SK-N-SH (cell line): ENCODE data around the gene MCCC1. TPM values are rescaled to one million over a fixed set of nuclear protein-coding genes. Genes with fewer than 3 reads are reported as not detected.

Experiments
- CTCF ChIA-PET: fragments of 300-600, 350-600 bp; formaldehyde crosslinking; extraction: SDS; loops from one replicate; lab custom pipeline; 2021; lab: Yijun Ruan, JAX
- POLR2A ChIA-PET: fragments of 350-600 bp; sonication (Branson Sonifier 250); formaldehyde crosslinking; extraction: SDS; loops from one replicate; lab custom pipeline; 2020; ENCODE audit warnings: antibody characterized with exemption, inconsistent platforms; lab: Yijun Ruan, JAX
- DNase-seq: peaks from one replicate; pipeline ENCODE4 v3.0.0; 2012
- H2AFZ ChIP-seq: fragments of 200-600 bp; sonication (generic); 2 replicates; pipeline ENCODE4 v1.8.1; 2016; ENCODE audit warnings: antibody characterized with exemption, mild to moderate bottlenecking, low read depth
- H3F3A ChIP-seq: fragments of 200-600 bp; sonication (generic); replicated peaks from 2 replicates; pipeline ENCODE3; 2016; ENCODE audit warnings: antibody characterized with exemption, mild to moderate bottlenecking; ENCODE audit not compliant: insufficient read depth
- H3K27ac ChIP-seq, 2 experiments: fragments of 200-500 bp in 1 of 2; fragments of 200-600 bp in 1 of 2; sonication (Bioruptor generic) in 1 of 2; sonication (generic), shearing (Covaris generic) in 1 of 2; 2 replicates each; pipeline versions ENCODE4 v1.5.1 to v1.6.1; 2014 to 2016; ENCODE audit warnings: low read depth in 2 of 2, inconsistent platforms in 1 of 2, low read length in 1 of 2, mild to moderate bottlenecking in 1 of 2, mixed read lengths in 1 of 2
- H3K27me3 ChIP-seq: fragments of 200-600 bp; sonication (generic), shearing (Covaris generic); 2 replicates; pipeline ENCODE4 v1.6.1; 2016; ENCODE audit warnings: mixed run types; ENCODE audit not compliant: insufficient read depth
- H3K36me3 ChIP-seq, 2 experiments: fragments of 200-500 bp in 1 of 2; fragments of 200-600 bp in 1 of 2; sonication (Bioruptor generic) in 1 of 2; sonication (generic) in 1 of 2; replicated peaks in 1 of 2; 2 replicates each; pipeline versions ENCODE3 to v1.5.1; 2014 to 2016; ENCODE audit warnings: low read length in 1 of 2, mild to moderate bottlenecking in 1 of 2; ENCODE audit not compliant: insufficient read depth in 2 of 2, control insufficient read depth in 1 of 2
- H3K4me1 ChIP-seq, 2 experiments: fragments of 200-500 bp in 1 of 2; fragments of 200-600 bp in 1 of 2; sonication (Bioruptor generic) in 1 of 2; sonication (generic), shearing (Covaris generic) in 1 of 2; 2 replicates each; pipeline versions ENCODE4 v1.5.1 to v1.6.1; 2014 to 2016; ENCODE audit warnings: low read depth in 1 of 2, low read length in 1 of 2, mixed run types in 1 of 2; ENCODE audit not compliant: insufficient read depth in 2 of 2, control insufficient read depth in 1 of 2
- H3K4me2 ChIP-seq: fragments of 200-600 bp; sonication (generic), shearing (Covaris generic); 2 replicates; pipeline ENCODE4 v1.6.1; 2017; ENCODE audit warnings: mixed run types
- H3K4me3 ChIP-seq, 2 experiments: fragments of 200-500 bp in 1 of 2; fragments of 200-600 bp in 1 of 2; sonication (Bioruptor generic) in 1 of 2; sonication (generic), shearing (Covaris generic) in 1 of 2; 2 replicates each; pipeline versions ENCODE4 v1.5.1 to v1.8.1; 2014 to 2016; ENCODE audit warnings: low read depth in 2 of 2, inconsistent platforms in 1 of 2, low read length in 1 of 2, mild to moderate bottlenecking in 1 of 2, mixed read lengths in 1 of 2, moderate library complexity in 1 of 2
- H3K79me2 ChIP-seq: fragments of 200-600 bp; sonication (generic); 2 replicates; pipeline ENCODE4 v1.8.1; 2017; ENCODE audit warnings: mild to moderate bottlenecking; ENCODE audit not compliant: insufficient read depth
- H3K9ac ChIP-seq: fragments of 200-600 bp; sonication (generic); 2 replicates; pipeline ENCODE4 v1.6.1; 2017; ENCODE audit warnings: mixed run types
- H3K9me2 ChIP-seq: fragments of 200-600 bp; sonication (generic); 2 replicates; pipeline ENCODE4 v1.6.1; 2017; ENCODE audit warnings: mixed run types
- H3K9me3 ChIP-seq: fragments of 200-600 bp; sonication (generic); 2 replicates; pipeline ENCODE4 v1.6.1; 2017; ENCODE audit warnings: mixed run types, mild to moderate bottlenecking, moderate library complexity
- H4K20me1 ChIP-seq: fragments of 200-600 bp; sonication (generic); 2 replicates; pipeline ENCODE4 v1.6.1; 2017; ENCODE audit warnings: mild to moderate bottlenecking, mixed run types; ENCODE audit not compliant: insufficient read depth
- CHD2 ChIP-seq: fragments of 150-350 bp; IDR thresholded peaks from 2 replicates; pipeline ENCODE4 v1.6.1; 2018; ENCODE audit warnings: low read length; ENCODE audit not compliant: partially characterized antibody
- EP300 ChIP-seq, 2 experiments: IDR thresholded peaks; 2 replicates each; pipeline versions ENCODE4 v1.4.0 to v1.6.1; 2012; ENCODE audit warnings: borderline replicate concordance in 1 of 2, low read depth in 1 of 2, low read length in 1 of 2
- EZH2phosphoT487 ChIP-seq: fragments of 200-600 bp; sonication (generic); IDR thresholded peaks from 2 replicates; pipeline ENCODE4 v1.6.1; 2017; ENCODE audit warnings: low read depth, mixed run types, mild to moderate bottlenecking, antibody characterized with exemption, moderate library complexity, borderline replicate concordance
- FOSL2 ChIP-seq: IDR thresholded peaks from 2 replicates; pipeline ENCODE4 v1.4.0; 2012; ENCODE audit warnings: low read depth, mild to moderate bottlenecking, moderate library complexity, borderline replicate concordance
- FOXJ3 ChIP-seq: sonication (generic); formaldehyde crosslinking; IDR thresholded peaks from 2 replicates; pipeline ENCODE4 v1.5.1; 2020; ENCODE audit warnings: mild to moderate bottlenecking, missing genetic modification reagents
- GABPA ChIP-seq: IDR thresholded peaks from 2 replicates; pipeline ENCODE4 v1.4.0; 2012; ENCODE audit warnings: low read depth, mild to moderate bottlenecking
- GATA2 ChIP-seq: sonication (generic); formaldehyde crosslinking; IDR thresholded peaks from 2 replicates; pipeline ENCODE4 v1.5.0; 2020; ENCODE audit warnings: mild to moderate bottlenecking, missing genetic modification reagents
- JUND ChIP-seq: IDR thresholded peaks from 2 replicates; pipeline ENCODE4 v1.4.0; 2012
- MXI1 ChIP-seq: IDR thresholded peaks from 2 replicates; pipeline ENCODE4 v1.6.1; 2012; ENCODE audit warnings: mild to moderate bottlenecking, low read depth, low read length, improper control_type of control experiment
- POLR2AphosphoS5 ChIP-seq: IDR thresholded peaks from 2 replicates; pipeline ENCODE4 v1.6.1; 2012; ENCODE audit warnings: low read depth, low read length
- RFX5 ChIP-seq: IDR thresholded peaks from 2 replicates; pipeline ENCODE4 v1.6.1; 2012; ENCODE audit warnings: mild to moderate bottlenecking, improper control_type of control experiment, low read length
- SIN3A ChIP-seq: IDR thresholded peaks from 2 replicates; pipeline ENCODE4 v1.6.1; 2012; ENCODE audit warnings: low read depth, mild to moderate bottlenecking, low read length, moderate library complexity, borderline replicate concordance
- SMC3 ChIP-seq: IDR thresholded peaks from 2 replicates; pipeline ENCODE4 v1.6.1; 2012; ENCODE audit warnings: low read depth, low read length, improper control_type of control experiment
- TAF1 ChIP-seq: IDR thresholded peaks from 2 replicates; pipeline ENCODE4 v1.6.1; 2012; ENCODE audit warnings: low read depth, mild to moderate bottlenecking, low read length, moderate library complexity, borderline replicate concordance
- TCF12 ChIP-seq: IDR thresholded peaks from 2 replicates; pipeline ENCODE4 v1.4.0; 2012
- TEAD4 ChIP-seq: IDR thresholded peaks from 2 replicates; pipeline ENCODE4 v1.4.0; 2012; ENCODE audit warnings: mild to moderate bottlenecking, borderline replicate concordance; ENCODE audit not compliant: insufficient read depth
- WGBS: methylation state at CpG from one replicate; pipeline ENCODE4 v1.1.6; 2017; ENCODE audit warnings: low lambda C conversion rate; 5-methylcytosine and 5-hydroxymethylcytosine counted together
- polyA plus RNA-seq, 3 experiments: library from polyadenylated mRNA; depleted of rRNA; stranded (reverse); fragments of >200 nt; gene quantifications; 2 replicates each; pipeline ENCODE4 v1.2.3, GENCODE V29; 2012
- TF ChIP-seq, protein P1 (sequence below): fragments of 150-350 bp; IDR thresholded peaks from 2 replicates; pipeline ENCODE4 v1.6.1; 2016; ENCODE audit warnings: mild to moderate bottlenecking, low read depth, low read length
- TF ChIP-seq, protein P2 (sequence below): IDR thresholded peaks from 2 replicates; pipeline ENCODE4 v1.4.0; 2012; ENCODE audit warnings: low read depth, borderline replicate concordance
- TF ChIP-seq, protein P3 (sequence below): IDR thresholded peaks from 2 replicates; pipeline ENCODE4 v1.4.0; 2012; ENCODE audit warnings: low read depth, borderline replicate concordance

The MCCC1 gene
- polyA plus RNA-seq, 1 of the 3 experiments (the other 2 are of a cell fraction), result 15.4 TPM

DNA sequence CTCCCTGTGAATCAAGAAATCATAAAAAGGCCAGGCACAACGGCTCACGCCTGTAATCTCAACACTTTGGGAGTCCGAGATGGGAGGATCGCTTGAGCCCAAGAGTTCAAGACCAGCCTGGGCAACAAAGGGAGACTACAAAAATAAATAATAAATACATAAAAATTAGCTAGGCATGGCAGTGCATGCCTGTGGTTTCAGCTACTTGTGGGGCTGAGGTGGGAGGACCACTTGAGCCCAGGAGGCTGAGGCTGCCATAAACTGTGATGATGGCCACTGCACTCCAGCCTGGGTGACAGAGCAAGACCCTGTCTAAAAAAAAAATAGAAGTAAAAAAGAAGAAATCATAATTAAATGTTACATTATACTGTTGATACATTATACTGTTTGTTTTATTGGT is 91.0 kb downstream of the MCCC1 start:
- Histone ChIP-seq H3K27me3 (no peaks in the 10 kb centered on the region), H3K27ac (no peak overlapping the region), H3K4me2 (no peak overlapping the region), H3K79me2 (no peaks in the 10 kb centered on the region), H3K9me3 (no peaks in the 10 kb centered on the region), H3F3A (no peaks in the 10 kb centered on the region), H2AFZ (no peak overlapping the region), H3K4me3 (no peak overlapping the region), H3K9ac (no peak overlapping the region), H3K4me1 (peaks cover 0 to 6% of the 10 kb centered on the region in 2 experiments; a peak in 1 of 4 replicates), H4K20me1 (no peaks in the 10 kb centered on the region), H3K36me3 (no peaks in the 10 kb centered on the region), H3K9me2 (no peaks in the 10 kb centered on the region)
- no peak for DNase-seq
- CTCF ChIA-PET, result no interaction called here
- POLR2A ChIA-PET, result no interaction called here
- TF ChIP-seq EZH2phosphoT487 (no peak), POLR2AphosphoS5 (no peak)
- WGBS, result 93% methylated on average over 4 of the region's 4 CpGs

DNA sequence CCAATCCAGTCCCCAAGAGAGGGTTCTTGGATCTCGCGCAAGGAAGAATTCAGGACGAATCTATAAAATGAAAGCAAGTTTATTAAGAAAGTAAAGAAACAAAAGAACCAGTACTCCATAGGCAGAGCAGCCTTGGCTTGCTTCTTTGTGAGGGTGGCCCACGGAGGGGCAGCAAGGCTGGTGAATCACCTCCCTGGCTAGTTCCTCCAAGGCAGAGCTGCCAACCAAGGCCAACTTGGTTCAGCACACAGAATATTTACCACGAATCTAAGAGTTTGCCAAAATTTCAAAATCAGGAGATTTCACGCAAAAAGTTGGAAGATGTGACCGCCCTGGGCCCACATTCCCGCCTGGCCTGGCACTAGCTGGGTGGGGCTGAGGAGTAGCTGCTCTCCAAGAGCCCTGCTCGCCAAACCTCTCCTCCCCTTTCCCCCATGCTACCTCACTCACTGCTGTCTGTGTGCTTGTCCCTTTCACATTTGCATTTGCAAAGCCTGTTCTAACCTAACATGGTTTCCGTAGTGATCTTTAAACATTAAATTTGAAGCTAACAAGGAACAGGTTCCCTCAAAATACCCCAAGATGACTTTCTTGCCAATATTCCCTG is 92.8 kb downstream of the MCCC1 start:
- Histone ChIP-seq H3K27ac (no peak overlapping the region), H3K4me3 (no peak overlapping the region), H2AFZ (no peak overlapping the region), H3K4me1 (peaks cover 0 to 6% of the 10 kb centered on the region in 2 experiments; a peak in 1 of 4 replicates), H3K4me2 (no peak overlapping the region), H4K20me1 (no peaks in the 10 kb centered on the region), H3K36me3 (no peaks in the 10 kb centered on the region), H3K9me3 (no peaks in the 10 kb centered on the region), H3K9me2 (no peaks in the 10 kb centered on the region), H3F3A (no peaks in the 10 kb centered on the region), H3K27me3 (no peaks in the 10 kb centered on the region), H3K9ac (no peak overlapping the region), H3K79me2 (no peaks in the 10 kb centered on the region)
- ChIA-PET POLR2A (no interaction called here), CTCF (no interaction called here)
- WGBS, result 92% methylated on average over 9 of the region's 10 CpGs
- DNase-seq, result no peak
- TF ChIP-seq SMC3, result no peak
- TF ChIP-seq, protein P1, sequence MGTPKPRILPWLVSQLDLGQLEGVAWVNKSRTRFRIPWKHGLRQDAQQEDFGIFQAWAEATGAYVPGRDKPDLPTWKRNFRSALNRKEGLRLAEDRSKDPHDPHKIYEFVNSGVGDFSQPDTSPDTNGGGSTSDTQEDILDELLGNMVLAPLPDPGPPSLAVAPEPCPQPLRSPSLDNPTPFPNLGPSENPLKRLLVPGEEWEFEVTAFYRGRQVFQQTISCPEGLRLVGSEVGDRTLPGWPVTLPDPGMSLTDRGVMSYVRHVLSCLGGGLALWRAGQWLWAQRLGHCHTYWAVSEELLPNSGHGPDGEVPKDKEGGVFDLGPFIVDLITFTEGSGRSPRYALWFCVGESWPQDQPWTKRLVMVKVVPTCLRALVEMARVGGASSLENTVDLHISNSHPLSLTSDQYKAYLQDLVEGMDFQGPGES, result no peak
- TF ChIP-seq FOSL2, result no peak
- no peak for TF ChIP-seq EP300 (IDR thresholded peaks at IDR 0.05; ENCODE audit: borderline replicate concordance in 1 of 2, low read depth in 1 of 2, low read length in 1 of 2)
- no peak for TF ChIP-seq RFX5
- TF ChIP-seq, protein P2, sequence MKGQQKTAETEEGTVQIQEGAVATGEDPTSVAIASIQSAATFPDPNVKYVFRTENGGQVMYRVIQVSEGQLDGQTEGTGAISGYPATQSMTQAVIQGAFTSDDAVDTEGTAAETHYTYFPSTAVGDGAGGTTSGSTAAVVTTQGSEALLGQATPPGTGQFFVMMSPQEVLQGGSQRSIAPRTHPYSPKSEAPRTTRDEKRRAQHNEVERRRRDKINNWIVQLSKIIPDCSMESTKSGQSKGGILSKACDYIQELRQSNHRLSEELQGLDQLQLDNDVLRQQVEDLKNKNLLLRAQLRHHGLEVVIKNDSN, result no peak

DNA sequence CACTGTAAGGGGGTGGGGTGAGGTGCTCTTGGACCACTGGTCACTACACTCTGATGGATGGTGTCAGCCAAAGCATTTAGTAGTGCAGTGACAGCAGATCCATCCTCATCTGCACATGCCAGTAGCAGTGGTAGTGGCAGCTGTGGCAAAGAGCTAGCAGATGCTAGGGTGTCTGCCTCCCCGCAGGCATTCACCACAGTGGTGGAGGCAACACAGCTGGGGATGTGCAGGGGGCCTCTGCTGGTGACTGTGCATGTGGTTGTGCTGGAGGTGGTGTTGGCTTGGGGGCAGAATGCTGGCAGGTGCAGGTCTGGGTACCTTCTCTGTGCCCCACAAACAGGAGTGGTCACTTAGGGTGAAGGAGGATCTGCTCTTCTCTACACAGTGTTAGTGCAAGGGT is 99.5 kb downstream of the MCCC1 start:
- ChIA-PET CTCF (no interaction called here), POLR2A (no interaction called here)
- no peak for DNase-seq
- no peaks in the 10 kb centered on the region for H3K79me2 ChIP-seq
- no peak overlapping the region for H3K9ac ChIP-seq
- no peak overlapping the region for H3K27ac ChIP-seq
- H3K36me3 ChIP-seq, result no peaks in the 10 kb centered on the region
- H2AFZ ChIP-seq, result no peak overlapping the region
- no peaks in the 10 kb centered on the region for H4K20me1 ChIP-seq
- whole genome bisulfite sequencing, result no CpG with 5 or more reads among the region's 1 CpG
- no peaks in the 10 kb centered on the region for H3K9me3 ChIP-seq
- H3K4me1 ChIP-seq, result no peaks in the 10 kb centered on the region
- H3K9me2 ChIP-seq, result no peaks in the 10 kb centered on the region
- no peak overlapping the region for H3K4me2 ChIP-seq
- no peaks in the 10 kb centered on the region for H3F3A ChIP-seq
- no peak overlapping the region for H3K4me3 ChIP-seq
- no peaks in the 10 kb centered on the region for H3K27me3 ChIP-seq
- TF ChIP-seq SMC3 (no peak), TEAD4 (no peak), MXI1 (no peak), TCF12 (no peak), EZH2phosphoT487 (no peak), GABPA (no peak), GATA2 (no peak), SIN3A (no peak), TAF1 (no peak), CHD2 (no peak), JUND (no peak), FOXJ3 (no peak)
- TF ChIP-seq, protein P3, sequence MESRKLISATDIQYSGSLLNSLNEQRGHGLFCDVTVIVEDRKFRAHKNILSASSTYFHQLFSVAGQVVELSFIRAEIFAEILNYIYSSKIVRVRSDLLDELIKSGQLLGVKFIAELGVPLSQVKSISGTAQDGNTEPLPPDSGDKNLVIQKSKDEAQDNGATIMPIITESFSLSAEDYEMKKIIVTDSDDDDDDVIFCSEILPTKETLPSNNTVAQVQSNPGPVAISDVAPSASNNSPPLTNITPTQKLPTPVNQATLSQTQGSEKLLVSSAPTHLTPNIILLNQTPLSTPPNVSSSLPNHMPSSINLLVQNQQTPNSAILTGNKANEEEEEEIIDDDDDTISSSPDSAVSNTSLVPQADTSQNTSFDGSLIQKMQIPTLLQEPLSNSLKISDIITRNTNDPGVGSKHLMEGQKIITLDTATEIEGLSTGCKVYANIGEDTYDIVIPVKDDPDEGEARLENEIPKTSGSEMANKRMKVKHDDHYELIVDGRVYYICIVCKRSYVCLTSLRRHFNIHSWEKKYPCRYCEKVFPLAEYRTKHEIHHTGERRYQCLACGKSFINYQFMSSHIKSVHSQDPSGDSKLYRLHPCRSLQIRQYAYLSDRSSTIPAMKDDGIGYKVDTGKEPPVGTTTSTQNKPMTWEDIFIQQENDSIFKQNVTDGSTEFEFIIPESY, result no peak
